GM18517 (cell line): ENCODE measurements around the gene GPR146.
A peak's percentile ranks its signal among the peaks of the same experiment; 100 is the strongest.
"Not testable (repeated sequence)": the region's sequence is repeated elsewhere in the genome, so short reads cannot be mapped to it uniquely, and the experiment has no call there.

Experiments used
- ATAC-seq: cut with Tn5 transposase; IDR thresholded peaks from one replicate; pipeline ENCODE4 v1.9.1; 2021; ENCODE audit warnings: mild to moderate bottlenecking, moderate library complexity; ENCODE audit not compliant: unreplicated experiment

Gene GPR146

GRCh38 chr7:1044189-1045068 is at the start of gene GPR146:
GPR146 (plus strand) TSS chr7:1044546; CDS start chr7:1057516, 12,970 bp downstream.
- ATAC-seq = peak; percentile 73

GRCh38 chr7:994592-995308 is 49.6 kb upstream of the GPR146 start:
- ATAC-seq = no peak

GRCh38 chr7:995571-995970 is 48.8 kb upstream of the GPR146 start:
- ATAC-seq = no peak

GRCh38 chr7:996079-996872 is 48.1 kb upstream of the GPR146 start:
- ATAC-seq = no peak

GRCh38 chr7:997404-998395 is 46.6 kb upstream of the GPR146 start:
- ATAC-seq = no peak

- ATAC-seq = peak; percentile 6
Observed at GRCh38 chr7:999149-999879, 45.0 kb upstream of the GPR146 start.

GRCh38 chr7:999941-1000935 is 44.1 kb upstream of the GPR146 start:
- ATAC-seq = peak; percentile 42

- ATAC-seq = not testable (repeated sequence)
Observed at GRCh38 chr7:1001069-1001770, 43.1 kb upstream of the GPR146 start.

- ATAC-seq = not testable (repeated sequence)
Observed at GRCh38 chr7:1002026-1002425, 42.3 kb upstream of the GPR146 start.

- ATAC-seq = not testable (repeated sequence)
Observed at GRCh38 chr7:1002445-1002844, 41.9 kb upstream of the GPR146 start.

GRCh38 chr7:1004018-1004852 is 40.1 kb upstream of the GPR146 start:
- peak; percentile 35 for ATAC-seq

- ATAC-seq = no peak
Observed at GRCh38 chr7:1005303-1005702, 39.0 kb upstream of the GPR146 start.

GRCh38 chr7:1007901-1008300 is 36.4 kb upstream of the GPR146 start:
- ATAC-seq = no peak

- no peak for ATAC-seq
Observed at GRCh38 chr7:1008733-1009363, 35.5 kb upstream of the GPR146 start.

- no peak for ATAC-seq
Observed at GRCh38 chr7:1009747-1010146, 34.6 kb upstream of the GPR146 start.

- ATAC-seq = no peak
Observed at GRCh38 chr7:1010226-1010625, 34.1 kb upstream of the GPR146 start.
